Esophagus muscularis mucosa (tissue), 4 donors: ENCODE results near the gene WASF3. TPM values are rescaled to one million over a fixed set of nuclear protein-coding genes. Genes with fewer than 3 reads are reported as not detected.

Source experiments
- DNase-seq: peaks from one replicate; pipeline ENCODE4 v3.0.0-alpha.2; 2017; ENCODE audit errors: extremely low spot score
- H3K27ac ChIP-seq, 4 donors: fragments of 200-600 bp; sonication (generic); replicated peaks in 1 of 4; 1 replicate in 3 of 4; 2 replicates in 1 of 4; pipeline ENCODE4 v1.5.1; 2016 to 2019; ENCODE audit warnings: mild to moderate bottlenecking in 1 of 4
- H3K27me3 ChIP-seq, 4 donors: fragments of 200-600 bp; sonication (generic); one replicate each; pipeline versions ENCODE4 v1.5.1 to v1.6.0; 2016 to 2019
- H3K36me3 ChIP-seq, 4 donors: fragments of 200-600 bp; sonication (generic); one replicate each; pipeline ENCODE4 v1.5.1; 2016 to 2019
- H3K4me1 ChIP-seq, 4 donors: fragments of 200-600 bp; sonication (generic); one replicate each; pipeline ENCODE4 v1.5.1; 2016 to 2019
- H3K4me3 ChIP-seq, 4 donors: fragments of 200-600 bp; sonication (generic); 1 replicate in 2 of 4; 2 replicates in 2 of 4; pipeline ENCODE4 v1.5.1; 2016 to 2019; ENCODE audit warnings: mild to moderate bottlenecking in 4 of 4, moderate library complexity in 1 of 4
- H3K9me3 ChIP-seq, 4 donors: fragments of 200-600 bp; sonication (generic); 1 replicate in 3 of 4; 2 replicates in 1 of 4; pipeline ENCODE4 v1.5.1; 2016 to 2019
- EP300 ChIP-seq: sonication (generic); formaldehyde crosslinking; IDR thresholded peaks from one replicate; pipeline ENCODE4 v1.6.1; 2017; ENCODE audit warnings: antibody characterized with exemption
- POLR2A ChIP-seq: fragments of 450-650 bp; IDR thresholded peaks from one replicate; pipeline ENCODE4 v1.6.1; 2017; ENCODE audit warnings: antibody characterized with exemption, moderate library complexity, mild to moderate bottlenecking, low read depth
- POLR2AphosphoS5 ChIP-seq, 2 donors: sonication (generic); formaldehyde crosslinking; IDR thresholded peaks; one replicate each; pipeline ENCODE4 v1.6.1; 2017; ENCODE audit warnings: antibody characterized with exemption in 2 of 2
- WGBS: methylation state at CpG from one replicate; pipeline ENCODE4 v1.1.5; 2018; 5-methylcytosine and 5-hydroxymethylcytosine counted together
- intact Hi-C: fragments of 100-400 bp; cut with DNase I; formaldehyde crosslinking; loops from one replicate; pipeline ENCODE4 v1.15.1; 2023
- total RNA-seq, 4 donors: library from RNA; depleted of rRNA; stranded (reverse); fragments of >200 nt; gene quantifications; one replicate each; pipeline versions ENCODE4 v1.1.0 to v1.2.1, GENCODE V29; 2016
- TF ChIP-seq, protein P1 (sequence below), 3 experiments: fragments of 200-600 bp in 2 of 3; fragments of 450-650 bp in 1 of 3; sonication (generic) in 2 of 3; IDR thresholded peaks; one replicate each; pipeline ENCODE4 v1.5.1; 2017 to 2019; ENCODE audit warnings: antibody characterized with exemption in 3 of 3, mild to moderate bottlenecking in 2 of 3, moderate library complexity in 1 of 3

The WASF3 gene
- total RNA-seq, 4 donors from 2014 or later = 16.6 to 19.9 (median 18.4) TPM

- H3K4me1 ChIP-seq = no peaks in the 10 kb centered on the region
- 78% methylated on average over 6 of the region's 6 CpGs for WGBS
- H3K27me3 ChIP-seq = peaks cover 0 to 21% (median 0%) of the 10 kb centered on the region in 4 donors
- H3K4me3 ChIP-seq = no peak overlapping the region
- no peaks in the 10 kb centered on the region for H3K36me3 ChIP-seq
- H3K27ac ChIP-seq = no peak overlapping the region
- intact Hi-C loops = no loop called here
- no peak for DNase-seq
- H3K9me3 ChIP-seq = no peaks in the 10 kb centered on the region
- TF ChIP-seq EP300 = no peak
- TF ChIP-seq, protein P1, sequence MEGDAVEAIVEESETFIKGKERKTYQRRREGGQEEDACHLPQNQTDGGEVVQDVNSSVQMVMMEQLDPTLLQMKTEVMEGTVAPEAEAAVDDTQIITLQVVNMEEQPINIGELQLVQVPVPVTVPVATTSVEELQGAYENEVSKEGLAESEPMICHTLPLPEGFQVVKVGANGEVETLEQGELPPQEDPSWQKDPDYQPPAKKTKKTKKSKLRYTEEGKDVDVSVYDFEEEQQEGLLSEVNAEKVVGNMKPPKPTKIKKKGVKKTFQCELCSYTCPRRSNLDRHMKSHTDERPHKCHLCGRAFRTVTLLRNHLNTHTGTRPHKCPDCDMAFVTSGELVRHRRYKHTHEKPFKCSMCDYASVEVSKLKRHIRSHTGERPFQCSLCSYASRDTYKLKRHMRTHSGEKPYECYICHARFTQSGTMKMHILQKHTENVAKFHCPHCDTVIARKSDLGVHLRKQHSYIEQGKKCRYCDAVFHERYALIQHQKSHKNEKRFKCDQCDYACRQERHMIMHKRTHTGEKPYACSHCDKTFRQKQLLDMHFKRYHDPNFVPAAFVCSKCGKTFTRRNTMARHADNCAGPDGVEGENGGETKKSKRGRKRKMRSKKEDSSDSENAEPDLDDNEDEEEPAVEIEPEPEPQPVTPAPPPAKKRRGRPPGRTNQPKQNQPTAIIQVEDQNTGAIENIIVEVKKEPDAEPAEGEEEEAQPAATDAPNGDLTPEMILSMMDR (IDR thresholded peaks at IDR 0.05) = no peak
- TF ChIP-seq POLR2A = no peak
- no peak for TF ChIP-seq POLR2AphosphoS5 (IDR thresholded peaks at IDR 0.05)
These were observed 15.6 kb upstream of the WASF3 start for GRCh38 chr13:26541678-26542568.

GRCh38 chr13:26544707-26545106 lies 12.8 kb upstream of the WASF3 start:
- intact Hi-C loops = no loop called here
- 78% methylated on average over 8 of the region's 8 CpGs for WGBS
- DNase-seq = no peak
- Histone ChIP-seq H3K27me3 (peaks cover 0 to 26% (median 0%) of the 10 kb centered on the region in 4 donors), H3K36me3 (no peaks in the 10 kb centered on the region), H3K9me3 (no peaks in the 10 kb centered on the region), H3K27ac (no peak overlapping the region), H3K4me1 (no peaks in the 10 kb centered on the region), H3K4me3 (no peak overlapping the region)
- TF ChIP-seq, protein P1 (IDR thresholded peaks at IDR 0.05) = no peak
- TF ChIP-seq POLR2A (no peak), POLR2AphosphoS5 (IDR thresholded peaks at IDR 0.05) (no peak), EP300 (no peak)

GRCh38 chr13:26548205-26548765 lies 9.2 kb upstream of the WASF3 start:
- DNase-seq = no peak
- Histone ChIP-seq H3K9me3 (no peaks in the 10 kb centered on the region), H3K4me3 (no peak overlapping the region), H3K4me1 (no peaks in the 10 kb centered on the region), H3K27ac (no peak overlapping the region), H3K27me3 (peaks cover 0 to 38% (median 0%) of the 10 kb centered on the region in 4 donors), H3K36me3 (no peaks in the 10 kb centered on the region)
- intact Hi-C loops = no loop called here
- WGBS = 53% methylated on average over 5 of the region's 5 CpGs
- TF ChIP-seq, protein P1 (IDR thresholded peaks at IDR 0.05) = no peak
- TF ChIP-seq POLR2A (no peak), EP300 (no peak), POLR2AphosphoS5 (IDR thresholded peaks at IDR 0.05) (no peak)

DNA sequence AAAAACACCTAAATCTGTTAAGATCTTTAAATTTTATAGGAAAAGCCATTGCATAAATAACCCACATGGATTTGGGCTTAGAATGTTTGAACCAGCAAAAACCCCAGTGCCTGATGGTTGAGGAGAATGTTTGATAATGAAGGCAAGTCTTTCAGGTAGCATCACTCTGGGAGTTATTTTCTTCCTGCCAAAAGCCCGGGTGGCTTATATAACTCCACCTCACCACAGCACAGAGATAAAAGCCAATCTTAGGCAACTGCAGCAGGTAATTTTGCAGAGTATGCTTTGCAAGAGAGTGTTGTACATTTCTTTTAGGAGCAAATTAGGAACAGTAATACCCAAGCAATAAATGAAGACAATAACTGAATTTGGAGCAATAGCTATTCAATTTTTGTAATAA lies 7.8 kb upstream of the WASF3 start:
- no peak for DNase-seq
- H3K4me3 ChIP-seq = no peak overlapping the region
- intact Hi-C loops = loop anchor here (5.0 to 10.0 kb wide), 3 partner anchors 52 to 1065 kb away; no protein-coding TSS in a partner anchor
- no peaks in the 10 kb centered on the region for H3K4me1 ChIP-seq
- H3K36me3 ChIP-seq = no peaks in the 10 kb centered on the region
- no peak overlapping the region for H3K27ac ChIP-seq
- WGBS = 50% methylated on average over 1 of the region's 1 CpG
- no peak for TF ChIP-seq POLR2AphosphoS5 (IDR thresholded peaks at IDR 0.05)
- TF ChIP-seq, protein P1 (IDR thresholded peaks at IDR 0.05) = no peak
- no peak for TF ChIP-seq POLR2A
- no peak for TF ChIP-seq EP300
- H3K9me3 ChIP-seq = no peaks in the 10 kb centered on the region
- peaks cover 0 to 38% (median 0%) of the 10 kb centered on the region in 4 donors for H3K27me3 ChIP-seq
